Activated B cell treated with CpG ODN at 0.5 μM for 24 hours (primary cell): ENCODE measurements around the gene TM4SF18. TPM values are rescaled to one million over a fixed set of nuclear protein-coding genes. Genes with fewer than 3 reads are reported as not detected.
"Not testable (repeated sequence)": the region's sequence is repeated elsewhere in the genome, so short reads cannot be mapped to it uniquely, and the experiment has no call there.

Experiments used
- ATAC-seq: fragments of 200-7000 bp; cut with Tn5 transposase; one replicate; pipeline ENCODE4 v1.10.0; 2021; ENCODE audit warnings: low read depth, mild to moderate bottlenecking, moderate library complexity
- CTCF ChIA-PET: fragments of 350-600 bp; sonication (Branson Sonifier 250); formaldehyde crosslinking; loops from one replicate; lab custom pipeline; 2021; ENCODE audit warnings: antibody characterized with exemption; lab: Charles Lee
- POLR2A ChIA-PET: fragments of 350-600 bp; sonication (Branson Sonifier 250); formaldehyde crosslinking; loops from one replicate; lab custom pipeline; 2021; ENCODE audit warnings: antibody characterized with exemption; lab: Charles Lee
- DNase-seq: peaks from one replicate; pipeline ENCODE4 v3.0.0; 2022
- H3K27ac Mint-ChIP-seq: one replicate; pipeline ENCODE4 v1.8.0; 2020; ENCODE audit warnings: mixed read lengths
- H3K27me3 Mint-ChIP-seq: one replicate; pipeline ENCODE4 v1.8.0; 2021; ENCODE audit warnings: mixed read lengths
- H3K36me3 Mint-ChIP-seq: one replicate; pipeline ENCODE4 v1.8.0; 2021; ENCODE audit warnings: low read depth, mixed read lengths
- H3K4me1 Mint-ChIP-seq: one replicate; pipeline ENCODE4 v1.8.0; 2021; ENCODE audit warnings: mixed read lengths
- H3K4me3 Mint-ChIP-seq: one replicate; pipeline ENCODE4 v1.8.0; 2020; ENCODE audit warnings: mild to moderate bottlenecking, mixed read lengths
- H3K9me3 Mint-ChIP-seq: one replicate; pipeline ENCODE4 v1.8.0; 2020; ENCODE audit warnings: mixed read lengths
- intact Hi-C: fragments of 100-400 bp; cut with micrococcal nuclease; formaldehyde crosslinking; loops from one replicate; pipeline ENCODE4 v1.15.1; 2024
- total RNA-seq: library from RNA; stranded (reverse); gene quantifications from 2 replicates; pipeline ENCODE4 v1.2.3, GENCODE V29; 2022
- TF ChIP-seq, protein P1 (sequence below): fragments of 200-600 bp; IDR thresholded peaks from one replicate; pipeline ENCODE4 v1.8.0; 2022; ENCODE audit warnings: antibody characterized with exemption, mild to moderate bottlenecking

Gene TM4SF18, protein sequence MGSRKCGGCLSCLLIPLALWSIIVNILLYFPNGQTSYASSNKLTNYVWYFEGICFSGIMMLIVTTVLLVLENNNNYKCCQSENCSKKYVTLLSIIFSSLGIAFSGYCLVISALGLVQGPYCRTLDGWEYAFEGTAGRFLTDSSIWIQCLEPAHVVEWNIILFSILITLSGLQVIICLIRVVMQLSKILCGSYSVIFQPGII
- total RNA-seq, result not detected in 2 replicates

GRCh38 chr3:149333176-149333859 lies at the start of gene TM4SF18:
TSS of gene TM4SF18 (minus strand) at chr3:149333636. CDS start at chr3:149333382, 254 bp downstream.
- POLR2A ChIA-PET, result no interaction called here
- H3K9me3 Mint-ChIP-seq, result no peaks in the 10 kb centered on the region

DNA sequence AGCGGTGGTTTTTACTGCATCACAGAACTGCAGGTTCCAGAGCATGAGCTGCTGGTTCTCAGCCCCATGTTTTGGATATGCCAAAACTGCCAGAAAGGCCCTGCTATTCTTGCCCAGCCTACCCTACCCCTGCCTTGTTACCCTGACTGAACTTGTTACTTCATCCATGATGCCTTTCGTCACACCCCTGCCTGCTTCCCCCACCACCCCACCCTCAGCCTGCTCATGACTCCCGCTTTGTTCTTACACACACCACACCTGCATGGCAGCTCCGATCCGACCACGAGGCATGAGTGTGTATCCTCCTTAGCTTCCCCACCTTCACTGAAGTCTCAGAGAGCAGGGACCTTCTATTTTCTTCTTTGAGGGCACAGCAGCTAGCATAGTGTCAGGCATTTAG lies 49.1 kb upstream of the TM4SF18 start:
- intact Hi-C loops, result no loop called here
- H3K36me3 Mint-ChIP-seq, result no peaks in the 10 kb centered on the region
- no peak for DNase-seq
- TF ChIP-seq, protein P1, sequence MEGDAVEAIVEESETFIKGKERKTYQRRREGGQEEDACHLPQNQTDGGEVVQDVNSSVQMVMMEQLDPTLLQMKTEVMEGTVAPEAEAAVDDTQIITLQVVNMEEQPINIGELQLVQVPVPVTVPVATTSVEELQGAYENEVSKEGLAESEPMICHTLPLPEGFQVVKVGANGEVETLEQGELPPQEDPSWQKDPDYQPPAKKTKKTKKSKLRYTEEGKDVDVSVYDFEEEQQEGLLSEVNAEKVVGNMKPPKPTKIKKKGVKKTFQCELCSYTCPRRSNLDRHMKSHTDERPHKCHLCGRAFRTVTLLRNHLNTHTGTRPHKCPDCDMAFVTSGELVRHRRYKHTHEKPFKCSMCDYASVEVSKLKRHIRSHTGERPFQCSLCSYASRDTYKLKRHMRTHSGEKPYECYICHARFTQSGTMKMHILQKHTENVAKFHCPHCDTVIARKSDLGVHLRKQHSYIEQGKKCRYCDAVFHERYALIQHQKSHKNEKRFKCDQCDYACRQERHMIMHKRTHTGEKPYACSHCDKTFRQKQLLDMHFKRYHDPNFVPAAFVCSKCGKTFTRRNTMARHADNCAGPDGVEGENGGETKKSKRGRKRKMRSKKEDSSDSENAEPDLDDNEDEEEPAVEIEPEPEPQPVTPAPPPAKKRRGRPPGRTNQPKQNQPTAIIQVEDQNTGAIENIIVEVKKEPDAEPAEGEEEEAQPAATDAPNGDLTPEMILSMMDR, result no peak
- no peak overlapping the region for H3K4me3 Mint-ChIP-seq
- no peaks in the 10 kb centered on the region for H3K4me1 Mint-ChIP-seq
- H3K27me3 Mint-ChIP-seq, result peaks cover 7% of the 10 kb centered on the region
- no peak overlapping the region for H3K27ac Mint-ChIP-seq
- CTCF ChIA-PET, result no interaction called here
- no peak for ATAC-seq
- no peaks in the 10 kb centered on the region for H3K9me3 Mint-ChIP-seq
- POLR2A ChIA-PET, result no interaction called here

More at GRCh38 chr3:149333176-149333859, at the start of gene TM4SF18:
- intact Hi-C loops, result no loop called here
- Mint-ChIP-seq H3K27me3 (peaks cover 8% of the 10 kb centered on the region), H3K36me3 (no peaks in the 10 kb centered on the region), H3K4me3 (no peak within 1 kb of the TSS), H3K27ac (no peak within 1 kb of the TSS), H3K4me1 (no peaks in the 10 kb centered on the region)
- CTCF ChIA-PET, result no interaction called here
- no peak for ATAC-seq
- no peak for DNase-seq
- TF ChIP-seq, protein P1, result no peak

DNA sequence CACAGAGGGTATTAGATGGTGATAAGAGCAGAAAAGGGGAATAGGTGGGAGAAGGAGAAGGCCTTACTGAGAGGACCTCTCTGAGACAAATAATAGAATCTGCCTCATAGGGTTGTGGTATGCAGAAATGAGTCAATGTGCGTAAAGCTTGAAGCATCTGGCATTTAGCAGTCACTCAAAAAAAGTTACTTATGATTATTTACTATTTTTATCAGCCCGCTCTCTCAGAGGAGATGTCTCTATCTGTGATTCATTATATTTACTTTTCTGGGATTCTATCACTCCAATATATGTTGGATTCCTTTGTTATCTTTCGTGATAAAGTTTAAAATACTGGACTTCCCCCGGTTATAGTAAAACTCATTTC lies 48.6 kb upstream of the TM4SF18 start:
- DNase-seq (no peak), ATAC-seq (no peak)
- Mint-ChIP-seq H3K9me3 (no peaks in the 10 kb centered on the region), H3K4me1 (no peaks in the 10 kb centered on the region), H3K4me3 (no peak overlapping the region), H3K27ac (no peak overlapping the region), H3K36me3 (no peaks in the 10 kb centered on the region), H3K27me3 (peaks cover 10% of the 10 kb centered on the region)
- CTCF ChIA-PET, result no interaction called here
- TF ChIP-seq, protein P1, result no peak
- POLR2A ChIA-PET, result no interaction called here
- intact Hi-C loops, result no loop called here

- DNase-seq, result no peak
- Mint-ChIP-seq H3K27me3 (peaks cover 7% of the 10 kb centered on the region), H3K27ac (no peak overlapping the region), H3K4me1 (no peaks in the 10 kb centered on the region), H3K9me3 (no peaks in the 10 kb centered on the region), H3K36me3 (no peaks in the 10 kb centered on the region), H3K4me3 (no peak overlapping the region)
- TF ChIP-seq, protein P1, result no peak
- ATAC-seq, result no peak
- POLR2A ChIA-PET, result no interaction called here
- CTCF ChIA-PET, result no interaction called here
- intact Hi-C loops, result no loop called here
Measured at GRCh38 chr3:149381173-149382100, 48.0 kb upstream of the TM4SF18 start.

GRCh38 chr3:149380220-149380619 lies 46.8 kb upstream of the TM4SF18 start:
- POLR2A ChIA-PET, H3K27ac Mint-ChIP-seq, H3K4me3 Mint-ChIP-seq, CTCF ChIA-PET, H3K4me1 Mint-ChIP-seq, H3K36me3 Mint-ChIP-seq, H3K27me3 Mint-ChIP-seq, ATAC-seq, DNase-seq, intact Hi-C loops, H3K9me3 Mint-ChIP-seq: not testable (repeated sequence)
